SK-N-SH treated with all-trans-retinoic acid at 6 μM for 48 hours (cell line): ENCODE measurements around the gene TPM4.
"Not testable (repeated sequence)": the region's sequence is repeated elsewhere in the genome, so short reads cannot be mapped to it uniquely, and the experiment has no call there.

ENCODE experiments used
- ESRRG ChIP-seq: fragments of 250-450 bp; sonication (Bioruptor Pico); IDR thresholded peaks from 2 replicates; pipeline ENCODE4 v1.6.1; 2021; ENCODE audit warnings: mild to moderate bottlenecking
- GLIS3 ChIP-seq: fragments of 250-450 bp; sonication (Bioruptor Pico); IDR thresholded peaks from 2 replicates; pipeline ENCODE4 v1.5.0; 2020; ENCODE audit warnings: mild to moderate bottlenecking, moderate library complexity
- ISL1 ChIP-seq: fragments of 250-450 bp; sonication (Bioruptor Pico); IDR thresholded peaks from 2 replicates; pipeline ENCODE4 v2.1.2; 2022; ENCODE audit warnings: mild to moderate bottlenecking, moderate library complexity
- TCF4 ChIP-seq: fragments of 250-450 bp; sonication (Bioruptor Pico); IDR thresholded peaks from 2 replicates; pipeline ENCODE4 v1.8.0; 2021; ENCODE audit warnings: mild to moderate bottlenecking, moderate library complexity, borderline replicate concordance
- ZFP3 ChIP-seq: fragments of 250-450 bp; sonication (Bioruptor Pico); IDR thresholded peaks from 2 replicates; pipeline ENCODE4 v1.5.0; 2020; ENCODE audit warnings: mild to moderate bottlenecking, moderate library complexity
- ZFP30 ChIP-seq: fragments of 450-650 bp; formaldehyde crosslinking; IDR thresholded peaks from 2 replicates; pipeline ENCODE4 v1.5.0; 2022; ENCODE audit warnings: mild to moderate bottlenecking, moderate library complexity
- ZNF565 ChIP-seq: fragments of 450-650 bp; formaldehyde crosslinking; conservative IDR thresholded peaks from 2 replicates; pipeline ENCODE4 v1.5.0; 2020; ENCODE audit warnings: low read depth, mild to moderate bottlenecking, moderate library complexity
- ZNF70 ChIP-seq: fragments of 450-650 bp; formaldehyde crosslinking; IDR thresholded peaks from 2 replicates; pipeline ENCODE4 v1.5.0; 2020; ENCODE audit warnings: mild to moderate bottlenecking, moderate library complexity
- TF ChIP-seq, protein P1 (sequence below): fragments of 250-450 bp; sonication (Bioruptor Pico); IDR thresholded peaks from 2 replicates; pipeline ENCODE4 v1.8.0; 2020; ENCODE audit warnings: mild to moderate bottlenecking, moderate library complexity, borderline replicate concordance
- TF ChIP-seq, protein P2 (sequence below): fragments of 250-450 bp; sonication (Bioruptor Pico); IDR thresholded peaks from 2 replicates; pipeline ENCODE4 v1.5.1; 2020; ENCODE audit warnings: low read depth, mild to moderate bottlenecking, moderate library complexity
- TF ChIP-seq, protein P3 (sequence below): fragments of 250-450 bp; sonication (Bioruptor Pico); IDR thresholded peaks from 2 replicates; pipeline ENCODE4 v1.8.0; 2021; ENCODE audit warnings: low read depth, mild to moderate bottlenecking, moderate library complexity, borderline replicate concordance

DNA sequence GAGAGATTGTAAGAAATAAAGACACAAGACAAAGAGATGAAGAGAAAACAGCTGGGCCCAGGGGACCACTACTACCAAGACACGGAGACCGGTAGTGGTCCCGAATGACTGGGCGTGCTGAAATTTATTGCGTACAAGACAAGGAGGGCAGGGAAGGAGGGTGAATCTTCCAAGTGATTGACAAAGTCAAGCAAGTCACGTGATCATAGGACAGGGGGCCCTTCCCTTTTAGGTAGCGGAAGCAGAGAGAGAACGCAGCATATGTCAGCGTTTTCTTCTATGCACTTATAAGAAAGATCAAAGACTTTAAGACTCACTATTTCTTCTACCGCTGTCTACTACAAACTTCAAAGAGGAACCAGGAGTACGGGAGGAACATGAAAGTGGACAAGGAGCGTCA, 46.1 kb upstream of the TPM4 start:
- not testable (repeated sequence) for TF ChIP-seq TCF4 (CRISPR knock-in tag); ZFP30 (CRISPR knock-in tag); ESRRG (CRISPR knock-in tag); ZFP3 (CRISPR knock-in tag); GLIS3 (CRISPR knock-in tag); ISL1 (CRISPR knock-in tag); ZNF565; ZNF70 (CRISPR knock-in tag)
- TF ChIP-seq, protein P1, sequence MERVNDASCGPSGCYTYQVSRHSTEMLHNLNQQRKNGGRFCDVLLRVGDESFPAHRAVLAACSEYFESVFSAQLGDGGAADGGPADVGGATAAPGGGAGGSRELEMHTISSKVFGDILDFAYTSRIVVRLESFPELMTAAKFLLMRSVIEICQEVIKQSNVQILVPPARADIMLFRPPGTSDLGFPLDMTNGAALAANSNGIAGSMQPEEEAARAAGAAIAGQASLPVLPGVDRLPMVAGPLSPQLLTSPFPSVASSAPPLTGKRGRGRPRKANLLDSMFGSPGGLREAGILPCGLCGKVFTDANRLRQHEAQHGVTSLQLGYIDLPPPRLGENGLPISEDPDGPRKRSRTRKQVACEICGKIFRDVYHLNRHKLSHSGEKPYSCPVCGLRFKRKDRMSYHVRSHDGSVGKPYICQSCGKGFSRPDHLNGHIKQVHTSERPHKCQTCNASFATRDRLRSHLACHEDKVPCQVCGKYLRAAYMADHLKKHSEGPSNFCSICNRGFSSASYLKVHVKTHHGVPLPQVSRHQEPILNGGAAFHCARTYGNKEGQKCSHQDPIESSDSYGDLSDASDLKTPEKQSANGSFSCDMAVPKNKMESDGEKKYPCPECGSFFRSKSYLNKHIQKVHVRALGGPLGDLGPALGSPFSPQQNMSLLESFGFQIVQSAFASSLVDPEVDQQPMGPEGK (CRISPR knock-in tag): not testable (repeated sequence)
- TF ChIP-seq, protein P2, sequence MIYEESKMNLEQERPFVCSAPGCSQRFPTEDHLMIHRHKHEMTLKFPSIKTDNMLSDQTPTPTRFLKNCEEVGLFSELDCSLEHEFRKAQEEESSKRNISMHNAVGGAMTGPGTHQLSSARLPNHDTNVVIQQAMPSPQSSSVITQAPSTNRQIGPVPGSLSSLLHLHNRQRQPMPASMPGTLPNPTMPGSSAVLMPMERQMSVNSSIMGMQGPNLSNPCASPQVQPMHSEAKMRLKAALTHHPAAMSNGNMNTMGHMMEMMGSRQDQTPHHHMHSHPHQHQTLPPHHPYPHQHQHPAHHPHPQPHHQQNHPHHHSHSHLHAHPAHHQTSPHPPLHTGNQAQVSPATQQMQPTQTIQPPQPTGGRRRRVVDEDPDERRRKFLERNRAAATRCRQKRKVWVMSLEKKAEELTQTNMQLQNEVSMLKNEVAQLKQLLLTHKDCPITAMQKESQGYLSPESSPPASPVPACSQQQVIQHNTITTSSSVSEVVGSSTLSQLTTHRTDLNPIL: not testable (repeated sequence)
- TF ChIP-seq, protein P3, sequence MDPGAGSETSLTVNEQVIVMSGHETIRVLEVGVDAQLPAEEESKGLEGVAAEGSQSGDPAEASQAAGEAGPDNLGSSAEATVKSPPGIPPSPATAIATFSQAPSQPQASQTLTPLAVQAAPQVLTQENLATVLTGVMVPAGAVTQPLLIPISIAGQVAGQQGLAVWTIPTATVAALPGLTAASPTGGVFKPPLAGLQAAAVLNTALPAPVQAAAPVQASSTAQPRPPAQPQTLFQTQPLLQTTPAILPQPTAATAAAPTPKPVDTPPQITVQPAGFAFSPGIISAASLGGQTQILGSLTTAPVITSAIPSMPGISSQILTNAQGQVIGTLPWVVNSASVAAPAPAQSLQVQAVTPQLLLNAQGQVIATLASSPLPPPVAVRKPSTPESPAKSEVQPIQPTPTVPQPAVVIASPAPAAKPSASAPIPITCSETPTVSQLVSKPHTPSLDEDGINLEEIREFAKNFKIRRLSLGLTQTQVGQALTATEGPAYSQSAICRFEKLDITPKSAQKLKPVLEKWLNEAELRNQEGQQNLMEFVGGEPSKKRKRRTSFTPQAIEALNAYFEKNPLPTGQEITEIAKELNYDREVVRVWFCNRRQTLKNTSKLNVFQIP (CRISPR knock-in tag): not testable (repeated sequence)
